Activated naive CD4-positive, alpha-beta T cell treated with Interleukin-2 at 50 U/mL for 16 hours (primary cell): Measurements from ENCODE around the gene TMEM221.

ENCODE experiments used
- DNase-seq: peaks from one replicate; pipeline ENCODE4 v3.0.0-alpha.2; 2020

TMEM221 gene

DNA sequence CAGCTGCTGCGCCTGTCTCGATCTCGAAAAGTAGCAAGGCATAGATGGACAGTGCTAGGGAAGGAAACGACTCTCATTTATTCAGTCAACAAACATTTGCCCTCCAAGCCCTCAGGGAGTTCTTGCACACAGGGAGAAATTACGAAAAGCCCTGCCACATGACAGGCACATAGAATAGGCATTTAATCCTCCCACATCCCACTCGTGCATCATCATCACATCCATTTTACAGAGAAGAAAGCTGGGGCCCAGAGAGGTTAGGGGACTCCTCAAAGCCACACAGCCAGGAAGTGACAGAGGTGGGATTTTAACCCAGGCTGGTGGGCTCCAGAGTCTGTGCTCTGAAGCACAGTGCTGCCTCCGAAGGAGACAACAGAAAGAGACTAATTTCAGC, 11.6 kb downstream of the TMEM221 start:
- DNase-seq, result no peak

DNA sequence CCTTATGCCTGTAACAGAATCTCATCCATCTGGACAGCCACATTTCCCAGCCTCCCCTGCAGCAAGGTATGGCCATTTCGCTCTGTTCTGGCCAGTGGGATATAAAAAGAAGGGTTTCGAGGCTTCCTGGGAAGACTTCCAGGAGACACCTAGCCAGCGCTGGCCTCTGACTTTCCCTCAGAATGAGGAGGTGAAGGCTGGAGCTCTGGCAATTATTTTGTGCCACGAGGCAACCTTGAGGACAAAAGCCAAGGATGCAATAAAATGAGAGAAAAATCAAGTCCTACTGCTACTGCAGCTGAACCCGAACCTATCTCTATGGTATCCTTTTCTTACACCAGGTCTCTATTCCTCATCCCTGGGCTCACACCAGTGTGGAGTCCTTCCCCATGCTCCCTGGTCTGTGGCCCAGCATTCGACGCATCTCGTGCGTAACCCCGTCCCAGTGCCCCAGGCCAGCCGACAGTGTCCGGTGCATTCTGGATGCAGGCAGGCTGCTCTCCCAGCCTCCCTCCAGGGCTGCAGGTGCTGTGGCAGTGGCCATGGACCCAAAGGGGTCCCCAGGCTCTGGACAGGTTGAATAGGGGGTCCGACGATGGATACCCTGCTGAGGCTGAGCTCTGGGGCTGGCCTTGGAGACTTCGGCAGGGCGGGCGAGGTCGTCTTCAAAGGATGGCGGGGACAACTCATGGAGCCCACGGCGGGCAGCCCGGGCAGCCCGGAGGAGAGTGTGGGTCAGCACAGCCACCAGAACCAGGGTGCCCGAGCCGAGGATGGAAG, 12.2 kb downstream of the TMEM221 start:
- DNase-seq, result no peak

DNA sequence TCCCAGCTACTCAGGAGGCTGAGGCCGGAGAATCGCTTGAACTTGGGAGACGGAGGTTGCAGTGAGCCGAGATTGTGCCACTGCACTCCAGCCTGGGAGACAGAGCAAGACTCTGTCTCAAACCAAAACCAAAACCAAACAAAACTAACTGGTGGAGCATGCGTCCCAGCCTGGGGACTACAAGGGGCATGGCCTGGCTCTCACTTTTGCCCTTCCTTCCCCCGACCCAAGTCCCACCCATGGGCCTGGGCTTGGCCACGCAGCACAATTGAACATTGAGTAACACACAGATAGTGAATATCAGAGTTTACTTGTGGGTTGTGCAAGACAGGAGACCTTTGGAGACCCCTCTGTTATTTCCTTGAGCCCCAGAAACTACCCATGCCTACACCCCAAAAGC, 13.2 kb downstream of the TMEM221 start:
- DNase-seq, result no peak

DNA sequence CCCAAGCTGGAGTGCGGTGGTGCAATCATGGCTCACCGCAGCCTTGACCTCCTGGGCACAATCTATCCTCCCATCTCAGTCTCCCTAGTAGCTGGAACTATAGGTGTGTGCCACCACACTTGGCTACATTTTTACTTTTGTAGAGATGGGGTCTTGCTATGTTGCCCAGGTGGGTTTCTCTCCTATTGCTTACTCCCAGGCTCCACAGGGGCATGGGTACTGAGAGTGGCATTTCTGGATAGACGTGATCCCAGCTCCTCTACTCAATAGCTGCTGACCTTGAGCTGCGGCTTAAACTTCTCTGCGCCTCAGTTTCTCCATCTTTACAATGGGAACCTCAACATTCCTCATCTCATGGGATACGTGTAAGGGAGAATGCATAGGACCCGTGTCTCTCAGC, 17.1 kb downstream of the TMEM221 start:
- DNase-seq, result no peak

DNA sequence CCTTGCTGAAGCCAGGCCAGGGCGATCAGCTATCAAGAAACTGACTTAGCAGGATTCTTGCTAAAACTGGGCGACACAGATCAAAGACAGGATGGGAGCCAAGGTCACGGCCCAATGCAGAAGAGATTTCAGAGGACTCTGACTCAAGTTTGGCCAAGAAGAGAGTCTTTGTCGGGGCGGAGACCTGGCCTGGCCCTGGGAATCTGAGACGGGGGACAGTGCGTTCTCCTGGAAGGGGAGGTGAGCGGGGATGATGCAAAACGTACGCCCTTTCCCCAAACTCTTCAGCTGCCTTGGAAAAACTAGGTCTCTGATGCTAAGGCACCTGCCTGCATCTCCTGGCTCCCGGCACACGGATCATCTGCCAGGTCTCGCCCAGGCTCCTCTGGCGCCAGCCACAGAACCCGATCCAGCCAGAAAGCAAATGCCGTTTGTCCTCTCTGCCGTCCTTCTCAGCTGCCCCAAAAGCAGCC, 18.8 kb downstream of the TMEM221 start:
- DNase-seq, result no peak

DNA sequence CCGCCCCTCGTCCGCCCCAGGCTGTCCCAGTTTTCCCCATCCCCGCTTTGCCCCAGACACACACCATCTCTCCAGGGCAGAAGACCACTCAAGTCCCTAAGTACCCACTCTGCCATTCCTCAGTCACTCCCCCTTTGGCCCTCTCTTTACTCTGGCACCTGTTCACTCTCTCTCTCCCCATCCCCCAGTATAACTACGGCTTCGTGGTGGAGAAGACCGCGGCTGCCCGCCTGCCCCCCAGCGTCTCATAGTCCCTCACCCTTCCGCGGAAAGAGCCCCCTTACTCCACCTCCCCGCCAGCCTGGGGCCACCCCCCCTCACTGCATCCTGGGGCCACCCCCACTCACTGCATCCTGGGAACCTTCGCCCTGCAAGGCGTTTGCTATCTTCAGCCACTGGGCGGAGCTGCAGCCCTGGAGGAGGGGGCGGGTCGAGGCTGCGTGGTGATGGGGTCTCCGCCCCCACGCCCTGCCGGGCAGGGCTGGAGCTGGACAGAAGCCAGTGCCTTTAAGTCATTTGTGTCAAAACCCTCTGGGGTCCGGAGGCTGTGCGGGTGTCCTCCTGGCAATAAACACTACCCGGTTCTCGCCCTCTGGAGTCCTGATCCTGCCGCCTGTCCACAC, 23.6 kb downstream of the TMEM221 start:
- peak; percentile 15 for DNase-seq

DNA sequence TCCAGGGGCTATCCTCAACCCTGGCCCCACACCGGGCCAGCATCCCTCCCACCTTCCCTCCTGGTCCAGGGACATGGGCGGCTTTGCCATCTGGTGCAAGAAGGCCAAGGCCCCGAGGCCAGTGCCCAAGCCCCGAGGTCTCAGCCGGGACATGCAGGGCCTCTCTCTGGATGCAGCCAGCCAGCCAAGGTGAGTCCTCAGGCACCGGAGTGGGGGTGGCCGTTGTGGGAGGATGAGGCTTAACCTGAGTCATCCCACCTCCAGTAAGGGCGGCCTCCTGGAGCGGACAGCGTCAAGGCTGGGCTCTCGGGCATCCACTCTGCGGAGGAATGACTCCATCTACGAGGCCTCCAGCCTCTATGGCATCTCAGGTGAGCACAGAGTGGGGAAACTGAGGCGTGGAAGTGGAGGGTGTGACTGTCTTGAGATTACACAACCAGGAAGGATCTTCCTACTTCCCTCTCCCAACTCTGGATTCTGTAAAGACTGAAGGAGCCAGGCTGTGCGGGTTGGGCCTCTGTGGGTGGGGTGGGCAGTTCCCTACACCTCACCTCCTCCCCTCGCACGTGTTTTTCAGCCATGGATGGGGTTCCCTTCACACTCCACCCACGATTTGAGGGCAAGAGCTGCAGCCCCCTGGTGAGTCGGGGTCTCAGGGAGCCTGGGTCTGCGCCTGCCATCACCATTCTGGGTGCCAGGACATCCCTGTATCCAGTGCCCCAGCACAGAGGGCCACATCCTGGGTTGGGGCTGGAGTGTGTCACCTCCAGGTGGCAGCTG, 24.8 kb downstream of the TMEM221 start:
- DNase-seq, result no peak

DNA sequence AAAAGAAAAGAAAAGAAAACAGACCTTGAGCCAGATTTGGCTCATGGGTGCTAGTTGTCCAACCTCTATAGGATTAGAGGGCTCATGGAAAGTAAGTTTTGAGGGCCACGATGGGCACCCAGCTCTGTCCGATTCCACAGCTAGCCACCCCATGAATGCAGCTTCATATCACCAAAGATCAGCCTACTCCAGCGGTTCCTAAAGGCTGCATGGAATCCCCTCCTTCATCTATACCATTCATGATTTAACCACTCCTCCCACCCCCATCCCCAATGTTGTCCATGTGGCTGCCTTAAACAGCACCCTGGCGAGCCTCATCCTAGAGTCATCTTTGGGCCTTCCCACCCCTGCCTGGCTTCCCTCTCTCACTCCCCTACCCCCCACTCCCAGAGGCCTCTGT, 26.5 kb downstream of the TMEM221 start:
- DNase-seq, result no peak

DNA sequence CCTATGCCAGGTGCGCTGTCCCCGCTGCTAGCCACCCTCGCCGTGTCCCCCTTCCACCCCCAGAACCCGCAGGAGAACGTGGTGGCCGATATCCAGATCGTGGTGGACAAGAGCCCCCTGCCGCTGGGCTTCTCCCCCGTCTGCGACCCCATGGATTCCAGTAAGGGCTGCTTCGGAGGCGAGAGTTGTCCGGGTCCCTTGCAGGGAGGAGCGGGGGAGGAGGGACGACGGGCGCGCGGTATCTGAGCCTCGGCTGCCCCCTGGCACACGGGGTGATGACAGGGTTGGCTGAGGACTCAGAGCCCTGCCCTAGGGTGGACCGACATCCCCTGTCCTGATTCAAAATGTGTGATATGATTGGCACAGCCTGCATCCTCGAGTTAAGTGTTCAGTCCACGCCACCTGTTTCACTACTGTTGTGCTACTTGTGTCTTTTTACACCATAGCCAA, 28.0 kb downstream of the TMEM221 start:
- peak; percentile 27 for DNase-seq

DNA sequence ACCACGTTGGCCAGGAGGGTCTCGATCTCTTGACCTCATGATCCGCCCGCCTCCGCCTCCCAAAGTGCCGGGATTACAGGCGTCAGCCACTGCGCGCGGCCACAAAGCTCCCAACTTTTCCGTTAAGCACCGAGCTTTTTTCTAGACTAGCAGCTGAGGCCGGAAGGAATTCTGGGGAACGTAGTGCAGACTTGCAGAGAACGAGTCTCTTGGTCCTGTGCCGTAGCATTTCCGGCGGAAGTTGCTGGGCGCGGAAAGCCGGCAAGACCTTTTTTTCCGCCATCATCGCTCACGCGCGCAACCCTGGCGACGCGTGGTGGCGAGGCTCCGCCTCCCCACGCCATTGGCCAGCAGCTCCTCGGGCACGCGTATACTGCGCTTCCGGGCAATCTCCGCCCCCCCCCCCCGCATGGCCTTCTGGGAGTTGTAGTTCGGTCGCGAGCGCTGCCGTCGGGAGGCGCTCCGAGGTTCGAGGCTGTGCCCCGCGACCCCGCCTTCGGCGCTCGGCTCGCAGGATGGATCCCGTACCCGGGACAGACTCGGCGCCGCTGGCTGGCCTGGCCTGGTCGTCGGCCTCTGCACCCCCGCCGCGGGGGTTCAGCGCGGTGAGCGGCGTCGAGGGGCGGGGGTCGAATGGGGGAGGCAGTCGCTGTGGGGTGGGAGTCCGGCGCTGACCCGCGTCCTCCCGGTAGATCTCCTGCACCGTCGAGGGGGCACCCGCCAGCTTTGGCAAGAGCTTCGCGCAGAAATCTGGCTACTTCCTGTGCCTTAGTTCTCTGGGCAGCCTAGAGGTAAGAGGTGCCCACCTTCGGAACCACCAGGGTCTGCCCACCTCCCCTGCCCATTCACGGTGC, 28.6 kb downstream of the TMEM221 start, which contains the start of gene MVB12A:
Gene MVB12A, plus strand, starts transcription at position 427 of the 854 bp plus-strand sequence. Its CDS starts 89 bp downstream, at position 516.
- peak; percentile 96 for DNase-seq

DNA sequence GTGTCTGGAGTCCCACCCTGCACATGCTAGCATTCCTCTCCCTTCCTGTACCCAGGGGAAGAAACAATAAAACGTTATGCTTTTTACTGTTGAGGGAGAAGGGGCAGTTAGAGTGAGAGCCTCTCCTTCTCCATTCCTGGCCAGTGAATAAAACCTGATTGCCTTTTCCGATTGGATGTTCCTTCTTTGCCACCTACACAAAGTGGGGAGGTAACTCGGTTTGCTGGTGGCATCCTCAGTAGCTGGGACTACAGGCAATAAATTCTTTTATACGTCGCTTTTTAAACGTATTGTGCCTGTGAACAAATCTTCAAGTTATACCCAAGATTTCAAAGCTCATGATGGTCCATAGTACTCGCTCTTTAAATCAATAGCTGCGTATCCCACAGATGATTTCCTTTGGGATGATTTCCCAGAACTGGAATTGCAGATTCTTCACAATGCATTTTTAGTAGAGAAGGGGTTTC, 29.3 kb downstream of the TMEM221 start:
- no peak for DNase-seq

DNA sequence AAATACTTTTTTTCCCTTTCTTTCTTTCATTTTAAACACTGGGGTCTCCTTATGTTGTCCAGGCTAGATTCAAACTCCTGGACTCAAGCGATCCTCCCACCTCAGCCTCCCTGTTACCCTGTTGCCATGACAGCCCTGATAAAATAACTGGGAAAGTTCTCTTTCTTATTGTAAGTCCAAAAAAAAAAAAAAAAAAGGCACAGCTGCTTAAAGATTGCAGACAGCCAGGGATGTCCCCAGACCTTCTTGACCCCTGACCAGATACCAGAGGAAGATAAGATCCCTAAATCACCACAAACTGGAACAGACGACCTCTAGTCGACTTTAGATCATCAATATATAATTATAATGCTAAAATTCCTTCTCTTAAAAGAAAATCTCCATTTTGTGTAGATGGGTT, 29.8 kb downstream of the TMEM221 start:
- DNase-seq, result no peak

DNA sequence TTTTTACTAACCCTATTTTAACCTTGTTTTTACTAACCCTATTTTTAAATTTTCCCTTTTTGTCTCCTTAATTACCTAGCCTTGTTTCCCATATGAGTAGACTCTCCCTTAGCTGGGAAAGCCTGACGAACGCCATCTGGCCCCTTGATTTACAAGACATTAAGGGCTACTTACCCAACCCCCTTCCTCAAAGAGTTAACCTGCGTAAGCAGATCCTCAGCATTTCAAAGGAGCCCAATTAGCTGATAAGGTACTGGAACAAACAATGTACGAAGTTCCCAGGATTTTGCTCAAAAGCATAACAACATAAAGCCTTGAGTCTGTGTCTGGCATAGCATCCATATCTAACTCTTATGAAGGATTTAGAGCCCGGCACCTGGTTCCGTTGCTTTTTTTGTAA, 33.3 kb downstream of the TMEM221 start:
- DNase-seq, result no peak

DNA sequence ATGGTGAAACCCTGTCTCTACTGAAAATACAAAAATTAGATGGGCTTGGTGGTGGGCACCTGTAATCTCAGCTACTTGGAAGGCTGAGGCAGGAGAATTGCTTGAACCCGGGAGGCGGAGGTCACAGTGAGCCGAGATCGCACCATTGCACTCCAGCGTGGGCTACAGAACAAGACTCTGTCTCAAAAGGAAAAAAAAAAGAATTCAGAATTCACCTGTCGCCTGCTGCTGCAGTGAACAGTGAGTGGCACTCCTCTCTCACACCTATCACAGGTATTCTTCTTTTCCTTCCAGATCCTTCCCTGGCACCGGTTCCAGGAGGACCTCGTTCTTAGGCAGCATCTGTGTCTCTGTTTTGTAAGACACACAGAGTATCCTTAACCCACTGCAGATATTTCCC, 34.4 kb downstream of the TMEM221 start:
- DNase-seq, result no peak

DNA sequence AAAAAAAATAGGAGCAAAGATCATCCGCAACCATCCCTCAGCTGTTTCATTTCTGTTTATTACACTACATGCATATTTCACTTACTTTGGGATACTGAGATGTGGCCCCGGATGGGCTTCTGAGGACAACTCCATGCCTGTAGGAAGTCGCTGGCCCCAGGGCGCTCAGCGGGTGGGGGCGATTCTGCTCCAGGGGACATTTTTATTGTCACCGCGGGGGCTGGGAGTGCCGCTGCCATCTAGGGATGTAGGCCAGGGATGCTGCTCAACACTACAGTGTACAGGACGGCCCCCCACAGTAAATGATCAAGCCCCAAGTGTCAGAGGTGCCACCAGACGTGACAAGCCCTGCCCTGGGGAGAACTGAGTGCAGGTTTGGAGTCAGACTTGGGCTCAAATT, 36.7 kb downstream of the TMEM221 start:
- no peak for DNase-seq

DNA sequence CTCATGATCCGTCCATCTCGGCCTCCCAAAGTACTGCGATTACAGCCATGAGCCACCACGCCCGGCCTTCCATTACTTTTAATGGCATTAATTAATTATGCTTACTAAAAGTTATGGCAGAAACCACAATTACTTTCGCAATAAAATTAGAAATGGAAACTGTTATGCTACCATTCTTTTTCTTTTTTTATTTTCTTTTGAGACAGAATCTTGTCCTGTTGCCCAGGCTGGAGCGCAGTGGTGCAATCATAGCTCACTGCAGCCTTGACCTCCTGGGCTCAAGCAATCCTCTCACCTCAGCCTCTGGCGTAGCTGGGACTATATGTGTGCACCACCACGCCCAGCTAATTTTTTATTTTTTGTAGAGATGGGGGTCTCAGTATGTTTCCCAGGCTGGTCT, 38.5 kb downstream of the TMEM221 start:
- no peak for DNase-seq

DNA sequence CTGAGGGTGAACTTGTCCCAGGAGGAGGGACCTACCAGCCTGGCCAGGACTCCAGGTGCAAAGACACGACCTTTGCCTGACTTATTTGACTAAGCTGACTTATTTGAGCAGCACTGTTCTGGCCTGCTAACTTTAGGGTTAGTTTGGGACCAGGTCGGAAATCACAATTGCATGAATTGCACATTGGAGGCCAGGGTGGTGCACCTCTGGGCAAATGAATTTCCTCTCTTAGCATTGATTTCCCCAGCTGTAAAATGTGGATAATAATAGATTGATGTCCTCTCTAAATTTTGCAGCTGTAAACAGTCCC, 41.6 kb downstream of the TMEM221 start:
- DNase-seq, result no peak

DNA sequence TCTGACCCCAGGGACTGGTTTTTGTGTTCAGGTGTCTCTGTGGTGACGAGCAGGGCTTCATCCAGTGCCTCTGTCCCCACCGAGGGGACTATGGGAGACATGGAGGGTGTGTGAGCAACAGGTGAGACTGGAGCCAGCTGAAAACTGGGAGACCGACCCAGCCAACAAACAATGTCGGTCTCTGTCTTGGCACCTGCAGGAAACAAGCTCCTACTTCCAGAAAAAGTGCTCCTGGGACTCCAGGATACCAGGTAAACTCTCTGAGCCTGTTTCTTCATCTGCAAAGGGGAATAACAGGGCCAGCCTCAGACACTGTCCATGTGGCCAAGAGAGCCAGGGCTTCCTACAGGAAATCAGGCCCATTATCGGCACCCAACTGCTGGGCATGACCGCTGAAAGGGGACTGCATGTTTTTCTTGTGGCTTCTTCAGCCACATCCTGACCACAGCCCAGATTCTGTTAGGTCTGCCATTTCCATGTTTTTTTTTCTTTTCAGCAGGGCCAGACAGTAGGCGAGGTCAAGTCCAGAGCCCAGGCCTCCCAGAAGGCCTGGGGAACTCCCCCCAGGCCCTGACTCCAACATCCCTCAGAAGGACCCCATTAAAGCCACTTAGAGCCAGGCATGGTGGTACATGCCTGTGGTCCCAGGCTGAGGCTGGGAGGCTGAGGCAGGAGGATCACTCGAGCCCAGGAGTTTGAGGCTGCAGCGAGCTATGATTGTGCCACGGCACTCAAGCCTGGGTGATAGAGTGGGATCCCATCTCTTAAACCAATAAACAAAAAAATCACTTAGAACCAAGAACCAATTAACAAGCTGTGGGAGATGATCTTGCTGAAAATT, 42.2 kb downstream of the TMEM221 start:
- peak; percentile 13 for DNase-seq

DNA sequence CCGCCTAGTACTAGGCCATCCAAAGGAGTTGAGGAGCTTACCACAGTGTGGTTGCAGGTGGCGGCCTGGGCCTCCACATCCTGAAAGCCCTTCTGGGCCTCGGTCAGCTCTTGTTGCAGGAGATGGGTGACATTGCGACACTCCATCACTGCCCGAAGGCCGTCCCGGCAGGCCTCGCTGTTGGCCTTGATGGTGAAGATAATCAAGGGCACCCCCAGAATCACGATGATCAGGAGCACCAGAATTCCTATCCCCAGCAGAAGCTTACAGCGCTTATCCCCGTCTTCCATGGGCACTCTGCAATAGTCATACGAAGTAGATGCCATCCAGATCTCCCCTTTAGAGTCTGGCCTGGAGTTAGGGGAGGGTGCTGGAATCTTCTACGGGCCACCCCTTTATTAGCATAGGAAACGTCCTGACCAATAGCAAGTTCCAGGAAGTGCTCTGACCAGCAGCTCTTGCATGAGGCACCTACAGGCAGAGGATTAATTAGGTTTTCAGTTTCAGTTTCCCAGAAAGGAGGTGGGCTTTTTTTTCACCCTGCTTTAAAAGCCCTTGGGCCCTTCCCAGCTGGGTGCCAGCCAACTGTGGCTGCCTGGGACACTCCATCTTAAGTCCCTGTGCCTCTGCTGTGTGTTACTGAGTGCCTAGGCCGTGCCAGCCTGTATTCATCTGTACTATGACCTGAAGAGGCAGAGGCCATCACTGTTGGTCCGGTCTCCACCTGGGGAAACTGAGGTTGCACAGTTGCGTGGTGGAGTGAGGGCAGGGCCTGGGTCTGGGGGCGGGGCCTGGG, 43.0 kb downstream of the TMEM221 start, which contains the start of gene BST2:
Gene BST2, minus strand, starts transcription at position 381 of the 796 bp plus-strand sequence. Its CDS starts 55 bp downstream, at position 326.
- peak; percentile 48 for DNase-seq

DNA sequence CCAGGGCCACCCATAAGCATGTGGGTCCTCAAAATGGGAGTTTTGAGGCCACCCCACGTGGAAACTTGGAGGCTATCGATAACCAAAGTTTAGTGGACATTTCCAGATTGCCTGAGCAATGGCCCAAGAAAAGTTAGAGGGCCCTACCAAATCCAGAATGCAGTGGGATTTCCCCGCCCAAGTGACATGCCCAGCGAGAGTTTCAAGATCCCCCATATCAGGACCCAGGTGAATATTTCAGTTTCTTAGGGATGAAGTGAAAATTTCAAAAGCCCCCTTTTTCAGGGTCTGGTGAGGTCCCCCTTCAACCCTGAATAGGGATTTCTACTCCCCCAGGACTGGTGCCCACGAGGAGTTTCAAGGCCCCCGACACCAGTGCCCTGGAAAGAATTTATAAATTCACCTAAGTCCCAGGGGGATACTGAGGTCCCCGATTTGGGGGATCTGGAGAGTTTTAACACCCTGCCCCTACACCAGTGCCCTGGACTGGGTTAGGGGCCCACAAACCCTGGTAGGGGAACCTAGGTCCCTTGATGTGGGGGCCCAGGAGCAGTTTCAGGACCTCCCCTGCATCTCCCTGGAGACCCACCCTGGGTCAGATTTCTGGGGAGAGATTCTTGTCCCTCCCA, 43.7 kb downstream of the TMEM221 start:
- DNase-seq, result peak; percentile 10
